ENCODE measurements around the gene KIAA1217. TPM values are rescaled to one million over a fixed set of nuclear protein-coding genes. Genes with fewer than 3 reads are reported as not detected.

The KIAA1217 gene
- total RNA-seq (18.8 TPM), polyA plus RNA-seq (ENCODE audit: insufficient read depth in 1 of 8, insufficient read length in 8 of 8, low replicate concordance in 1 of 8) (10 to 100 TPM; 21.4 to 39.7 (median 22.2) TPM)
- long read RNA-seq, donor 1 = 0 reads
- long read RNA-seq, donor 2 = 0 reads
- long read RNA-seq, donor 3, partial matches to known transcripts = 0 of 1 reads
- long read RNA-seq, donor 3, other reads (novel, unspliced or antisense) = 0 of 1 reads
- long read RNA-seq, donor 4, partial matches to known transcripts = 0 of 1 reads
- long read RNA-seq, donor 4, other reads (novel, unspliced or antisense) = 0 of 1 reads
- long read RNA-seq, donor 5, partial matches to known transcripts = 0 of 2 reads
- long read RNA-seq, donor 5, other reads (novel, unspliced or antisense) = 0 of 2 reads
- long read RNA-seq, donor 6, partial matches to known transcripts = 0 of 2 reads
- long read RNA-seq, donor 6, other reads (novel, unspliced or antisense) = 0 of 2 reads
- long read RNA-seq, donor 7 = 0 reads
- long read RNA-seq, donor 8 = 0 reads
- long read RNA-seq, donor 9, partial matches to known transcripts = 5 of 5 reads
- long read RNA-seq, donor 9, other reads (novel, unspliced or antisense) = 0 of 5 reads
- long read RNA-seq, donor 10, partial matches to known transcripts = 7 of 7 reads
- long read RNA-seq, donor 10, other reads (novel, unspliced or antisense) = 0 of 7 reads
- long read RNA-seq, donor 11 = 0 reads

GRCh38 chr10:24208661-24209431 lies at the start of gene KIAA1217:
KIAA1217 (plus strand) TSS chr10:24209138; CDS start chr10:24209194, 56 bp downstream.
- Histone ChIP-seq H3K36me3 (ENCODE audit: control insufficient read depth, insufficient read depth, low read length) (no peaks in the 10 kb centered on the region), H3K4me3 (ENCODE audit: low read length) (peak within 1 kb of the TSS; percentile 47), H3K27ac (ENCODE audit: low read length) (peak within 1 kb of the TSS; percentile 91), H3K4me1 (ENCODE audit: control insufficient read depth, insufficient read depth, low read length) (peaks cover 31% of the 10 kb centered on the region), H3K27me3 (ENCODE audit: control insufficient read depth, insufficient read depth, low read length) (no peaks in the 10 kb centered on the region), H3K9me3 (replicated peaks; ENCODE audit: control insufficient read depth, low read depth, low read length) (no peaks in the 10 kb centered on the region)
- DNase-seq = peak; percentile 86
- WGBS (ENCODE audit: insufficient coverage) = 2% methylated on average over 25 of the region's 34 CpGs

GRCh38 chr10:24162206-24162985 lies 46.5 kb upstream of the KIAA1217 start:
- no peaks in the 10 kb centered on the region for H3K36me3 ChIP-seq (ENCODE audit: control insufficient read depth, insufficient read depth, low read length)
- H3K27me3 ChIP-seq (ENCODE audit: control insufficient read depth, insufficient read depth, low read length) = no peaks in the 10 kb centered on the region
- H3K9me3 ChIP-seq (replicated peaks; ENCODE audit: control insufficient read depth, low read depth, low read length) = peaks cover 5% of the 10 kb centered on the region
- no peak for DNase-seq
- no peak overlapping the region for H3K27ac ChIP-seq (ENCODE audit: low read length)
- 67% methylated on average over 2 of the region's 4 CpGs for WGBS (ENCODE audit: insufficient coverage)
- no peaks in the 10 kb centered on the region for H3K4me1 ChIP-seq (ENCODE audit: control insufficient read depth, insufficient read depth, low read length)
- H3K4me3 ChIP-seq (ENCODE audit: low read length) = no peak overlapping the region

- Histone ChIP-seq H3K27me3 (ENCODE audit: control insufficient read depth, insufficient read depth, low read length) (no peaks in the 10 kb centered on the region), H3K9me3 (replicated peaks; ENCODE audit: control insufficient read depth, low read depth, low read length) (no peaks in the 10 kb centered on the region), H3K4me3 (ENCODE audit: low read length) (no peak overlapping the region), H3K4me1 (ENCODE audit: control insufficient read depth, insufficient read depth, low read length) (no peaks in the 10 kb centered on the region), H3K36me3 (ENCODE audit: control insufficient read depth, insufficient read depth, low read length) (no peaks in the 10 kb centered on the region), H3K27ac (ENCODE audit: low read length) (no peak overlapping the region)
- DNase-seq = no peak
- WGBS (ENCODE audit: insufficient coverage) = no CpG with 5 or more reads among the region's 2 CpGs
Observed at GRCh38 chr10:24163485-24163884, 45.5 kb upstream of the KIAA1217 start.

- DNase-seq = peak; percentile 53
- Histone ChIP-seq H3K4me1 (ENCODE audit: control insufficient read depth, insufficient read depth, low read length) (peaks cover 2% of the 10 kb centered on the region), H3K36me3 (ENCODE audit: control insufficient read depth, insufficient read depth, low read length) (no peaks in the 10 kb centered on the region), H3K27me3 (ENCODE audit: control insufficient read depth, insufficient read depth, low read length) (no peaks in the 10 kb centered on the region), H3K9me3 (replicated peaks; ENCODE audit: control insufficient read depth, low read depth, low read length) (peaks cover 2% of the 10 kb centered on the region), H3K4me3 (ENCODE audit: low read length) (no peak overlapping the region), H3K27ac (ENCODE audit: low read length) (no peak overlapping the region)
- WGBS (ENCODE audit: insufficient coverage) = 0% methylated on average over 3 of the region's 5 CpGs
Observed at GRCh38 chr10:24168258-24169170, 40.4 kb upstream of the KIAA1217 start.

- Histone ChIP-seq H3K4me3 (ENCODE audit: low read length) (no peak overlapping the region), H3K27ac (ENCODE audit: low read length) (no peak overlapping the region), H3K36me3 (ENCODE audit: control insufficient read depth, insufficient read depth, low read length) (no peaks in the 10 kb centered on the region), H3K9me3 (replicated peaks; ENCODE audit: control insufficient read depth, low read depth, low read length) (peaks cover 2% of the 10 kb centered on the region), H3K4me1 (ENCODE audit: control insufficient read depth, insufficient read depth, low read length) (peaks cover 2% of the 10 kb centered on the region), H3K27me3 (ENCODE audit: control insufficient read depth, insufficient read depth, low read length) (no peaks in the 10 kb centered on the region)
- 100% methylated on average over 1 of the region's 5 CpGs for WGBS (ENCODE audit: insufficient coverage)
- DNase-seq = no peak
Observed at GRCh38 chr10:24170199-24170598, 38.7 kb upstream of the KIAA1217 start.

- peaks cover 2% of the 10 kb centered on the region for H3K9me3 ChIP-seq (replicated peaks; ENCODE audit: control insufficient read depth, low read depth, low read length)
- H3K27me3 ChIP-seq (ENCODE audit: control insufficient read depth, insufficient read depth, low read length) = no peaks in the 10 kb centered on the region
- no peak overlapping the region for H3K4me3 ChIP-seq (ENCODE audit: low read length)
- no peak for DNase-seq
- H3K36me3 ChIP-seq (ENCODE audit: control insufficient read depth, insufficient read depth, low read length) = no peaks in the 10 kb centered on the region
- H3K4me1 ChIP-seq (ENCODE audit: control insufficient read depth, insufficient read depth, low read length) = peaks cover 2% of the 10 kb centered on the region
- no CpG with 5 or more reads among the region's 3 CpGs for WGBS (ENCODE audit: insufficient coverage)
- no peak overlapping the region for H3K27ac ChIP-seq (ENCODE audit: low read length)
Observed at GRCh38 chr10:24172909-24173308, 36.0 kb upstream of the KIAA1217 start.

- Histone ChIP-seq H3K9me3 (replicated peaks; ENCODE audit: control insufficient read depth, low read depth, low read length) (peaks cover 5% of the 10 kb centered on the region), H3K36me3 (ENCODE audit: control insufficient read depth, insufficient read depth, low read length) (no peaks in the 10 kb centered on the region), H3K4me3 (ENCODE audit: low read length) (no peak overlapping the region), H3K4me1 (ENCODE audit: control insufficient read depth, insufficient read depth, low read length) (no peaks in the 10 kb centered on the region), H3K27ac (ENCODE audit: low read length) (no peak overlapping the region), H3K27me3 (ENCODE audit: control insufficient read depth, insufficient read depth, low read length) (no peaks in the 10 kb centered on the region)
- DNase-seq = no peak
- 100% methylated on average over 1 of the region's 2 CpGs for WGBS (ENCODE audit: insufficient coverage)
Observed at GRCh38 chr10:24174014-24174413, 34.9 kb upstream of the KIAA1217 start.

- H3K36me3 ChIP-seq (ENCODE audit: control insufficient read depth, insufficient read depth, low read length) = no peaks in the 10 kb centered on the region
- DNase-seq = no peak
- no peak overlapping the region for H3K4me3 ChIP-seq (ENCODE audit: low read length)
- no peaks in the 10 kb centered on the region for H3K27me3 ChIP-seq (ENCODE audit: control insufficient read depth, insufficient read depth, low read length)
- 91% methylated on average over 19 of the region's 19 CpGs for WGBS (ENCODE audit: insufficient coverage)
- no peak overlapping the region for H3K27ac ChIP-seq (ENCODE audit: low read length)
- H3K9me3 ChIP-seq (replicated peaks; ENCODE audit: control insufficient read depth, low read depth, low read length) = peaks cover 6% of the 10 kb centered on the region
- H3K4me1 ChIP-seq (ENCODE audit: control insufficient read depth, insufficient read depth, low read length) = no peaks in the 10 kb centered on the region
Observed at GRCh38 chr10:24176658-24177057, 32.3 kb upstream of the KIAA1217 start.

GRCh38 chr10:24177636-24178035 lies 31.3 kb upstream of the KIAA1217 start:
- peaks cover 6% of the 10 kb centered on the region for H3K9me3 ChIP-seq (replicated peaks; ENCODE audit: control insufficient read depth, low read depth, low read length)
- no peaks in the 10 kb centered on the region for H3K27me3 ChIP-seq (ENCODE audit: control insufficient read depth, insufficient read depth, low read length)
- H3K36me3 ChIP-seq (ENCODE audit: control insufficient read depth, insufficient read depth, low read length) = no peaks in the 10 kb centered on the region
- H3K4me3 ChIP-seq (ENCODE audit: low read length) = no peak overlapping the region
- no peak overlapping the region for H3K27ac ChIP-seq (ENCODE audit: low read length)
- no peak for DNase-seq
- no peaks in the 10 kb centered on the region for H3K4me1 ChIP-seq (ENCODE audit: control insufficient read depth, insufficient read depth, low read length)
